ENCODE measurements around the gene XRCC4.

Gene XRCC4

GRCh38 chr5:83281658-83282057 lies 204.3 kb downstream of the XRCC4 start:
- DNase-seq: no peak

- no peak for DNase-seq
Observed at GRCh38 chr5:83283761-83284160, 206.4 kb downstream of the XRCC4 start.

GRCh38 chr5:83285661-83286398 lies 208.5 kb downstream of the XRCC4 start:
- DNase-seq: no peak

- no peak for DNase-seq
Observed at GRCh38 chr5:83294246-83294645, 216.9 kb downstream of the XRCC4 start.

GRCh38 chr5:83299353-83299752 lies 222.0 kb downstream of the XRCC4 start:
- no peak for DNase-seq

- peak; percentile 95 for DNase-seq
Observed at GRCh38 chr5:83306572-83307241, 229.4 kb downstream of the XRCC4 start.

- DNase-seq: peak; percentile 94 to 97
Observed at GRCh38 chr5:83312663-83313062, 235.3 kb downstream of the XRCC4 start.

GRCh38 chr5:83313436-83313835 lies 236.1 kb downstream of the XRCC4 start:
- no peak for DNase-seq

GRCh38 chr5:83321483-83322055 lies 244.2 kb downstream of the XRCC4 start:
- no peak for DNase-seq

- DNase-seq: no peak
Observed at GRCh38 chr5:83322273-83322924, 245.1 kb downstream of the XRCC4 start.

- no peak for DNase-seq
Observed at GRCh38 chr5:83323557-83324180, 246.3 kb downstream of the XRCC4 start.

- DNase-seq: no peak
Observed at GRCh38 chr5:83331842-83332241, 254.5 kb downstream of the XRCC4 start.

GRCh38 chr5:83337453-83338035 lies 260.2 kb downstream of the XRCC4 start:
- no peak for DNase-seq

GRCh38 chr5:83340511-83340918 lies 263.2 kb downstream of the XRCC4 start:
- no peak for DNase-seq

GRCh38 chr5:83341815-83342334 lies 264.5 kb downstream of the XRCC4 start:
- no peak for DNase-seq

GRCh38 chr5:83342465-83342864 lies 265.1 kb downstream of the XRCC4 start:
- DNase-seq: no peak

- no peak for DNase-seq
Observed at GRCh38 chr5:83343299-83343698, 266.0 kb downstream of the XRCC4 start.

GRCh38 chr5:83345423-83345822 lies 268.1 kb downstream of the XRCC4 start:
- no peak for DNase-seq

GRCh38 chr5:83348281-83348780 lies 271.0 kb downstream of the XRCC4 start:
- no peak for DNase-seq

GRCh38 chr5:83353231-83353630 lies 275.9 kb downstream of the XRCC4 start:
- DNase-seq: no peak

GRCh38 chr5:83353774-83354173 lies 276.4 kb downstream of the XRCC4 start:
- DNase-seq: no peak

- no peak for DNase-seq
Observed at GRCh38 chr5:83354958-83355357, 277.6 kb downstream of the XRCC4 start.

All from AML-193 (cell line).